ENCODE data around the gene ELL2. TPM values are rescaled to one million over a fixed set of nuclear protein-coding genes. Genes with fewer than 3 reads are reported as not detected.

The ELL2 gene
- total and polyA plus RNA-seq, 9 of the 15 experiments (the other 6 are each of a cell fraction or from before 2014, with no cell fraction given) = 4.3 to 18.3 (median 14.5) TPM

- 75% methylated on average over 2 of the region's 2 CpGs for WGBS (ENCODE audit: insufficient coverage, low coverage, missing lambda C conversion rate)
- POLR2A ChIA-PET = interaction anchor here (1.1 to 2.4 kb wide), 2 partner anchors 9 to 12 kb away, joined by 3 to 7 read pairs; no protein-coding TSS in a partner anchor
- Histone ChIP-seq H2AFZ (ENCODE audit: low read depth, low read length) (no peak overlapping the region), H3K36me3 (ENCODE audit: control insufficient read depth, insufficient read depth, low read length) (no peaks in the 10 kb centered on the region), H3K79me2 (ENCODE audit: control insufficient read depth, insufficient read depth, low read length) (no peaks in the 10 kb centered on the region), H3K9me3 (replicated peaks; ENCODE audit: control insufficient read depth, insufficient read depth, low read depth, low read length) (no peaks in the 10 kb centered on the region), H3K9ac (ENCODE audit: insufficient read depth in 1 of 2, low read depth in 2 of 2, low read length in 2 of 2) (no peak overlapping the region), H3K4me1 (replicated peaks in 1 of 2; ENCODE audit: control insufficient read depth in 2 of 2, insufficient read depth in 2 of 2, low read length in 2 of 2) (no peaks in the 10 kb centered on the region; a peak in 2 of 5 replicates), H3K9me1 (ENCODE audit: control insufficient read depth, insufficient read depth, low read length) (no peaks in the 10 kb centered on the region), H4K20me1 (replicated peaks; ENCODE audit: control insufficient read depth, insufficient read depth, low read length) (no peaks in the 10 kb centered on the region), H3K4me3 (no peak overlapping the region), H3K4me2 (ENCODE audit: insufficient read depth, low read length) (no peak overlapping the region), H3K27ac (ENCODE audit: extremely low read depth, low read depth, low read length) (no peak overlapping the region), H3K27me3 (ENCODE audit: control insufficient read depth in 2 of 2, insufficient read depth in 2 of 2, low read length in 2 of 2) (no peaks in the 10 kb centered on the region)
- CTCF ChIA-PET (ENCODE audit: low intra/inter-chr PET ratio) = no interaction called here
- in situ Hi-C loops (cut with MboI) (no loop called here), intact Hi-C loops (cut with micrococcal nuclease) (no loop called here)
- TF ChIP-seq ZNF436 (CRISPR knock-in tag; IDR thresholded peaks at IDR 0.05) (no peak), MCM5 (IDR thresholded peaks at IDR 0.05; ENCODE audit: low read depth) (no peak), TEAD1 (CRISPR knock-in tag; IDR thresholded peaks at IDR 0.05) (no peak), IFI16 (CRISPR knock-in tag; IDR thresholded peaks at IDR 0.05) (no peak), DIDO1 (tag; IDR thresholded peaks at IDR 0.05; ENCODE audit: low read depth) (no peak), NR2C1 (IDR thresholded peaks at IDR 0.05) (no peak), NR2C1 (tag; IDR thresholded peaks at IDR 0.05) (no peak), ATF2 (CRISPR knock-in tag; IDR thresholded peaks at IDR 0.05) (no peak), ZFP1 (CRISPR knock-in tag; IDR thresholded peaks at IDR 0.05) (no peak), SMARCC2 (IDR thresholded peaks at IDR 0.05; ENCODE audit: low read depth) (no peak), IRF9 (tag; IDR thresholded peaks at IDR 0.05) (no peak), KLF6 (CRISPR knock-in tag; IDR thresholded peaks at IDR 0.05; ENCODE audit: borderline replicate concordance) (no peak), RBM25 (IDR thresholded peaks at IDR 0.05; ENCODE audit: low read depth, low read length, severe bottlenecking) (no peak), HMG20B (CRISPR knock-in tag; IDR thresholded peaks at IDR 0.05) (no peak), ZNF639 (CRISPR knock-in tag; conservative IDR thresholded peaks at IDR 0.05 in 1 of 2, IDR thresholded peaks at IDR 0.05 in 1 of 2) (no peak), RNF2 (IDR thresholded peaks at IDR 0.05) (no peak), ETV5 (CRISPR knock-in tag; IDR thresholded peaks at IDR 0.05; ENCODE audit: low read depth) (no peak), CC2D1A (IDR thresholded peaks at IDR 0.05) (no peak), ZNF512 (tag; IDR thresholded peaks at IDR 0.05) (no peak), PHF20 (IDR thresholded peaks at IDR 0.05; ENCODE audit: partially characterized antibody) (no peak)
- ATAC-seq (no peak), FAIRE-seq (no peak), DNase-seq (ENCODE audit: extremely low read depth in 1 of 4, low spot score in 3 of 4) (no peak)
- BruUV-seq (replicated peaks) = no TSS peak
Observed at GRCh38 chr5:95983509-95983908, 21.9 kb upstream of the ELL2 start.

All from K562 (cell line).